IPS-18c (cell line): ENCODE results near the gene MLEC.
"Not testable (repeated sequence)": the region's sequence is repeated elsewhere in the genome, so short reads cannot be mapped to it uniquely, and the experiment has no call there.

Experiments used
- H3K4me3 ChIP-seq: 2 replicates; pipeline ENCODE4 v1.7.0; 2013; ENCODE audit warnings: low read depth, mild to moderate bottlenecking, low read length, moderate library complexity; ENCODE audit not compliant: insufficient read depth
- H3K9me3 ChIP-seq: one replicate; pipeline ENCODE4 v1.6.1; 2013; ENCODE audit warnings: mild to moderate bottlenecking, low read length, moderate library complexity; ENCODE audit not compliant: control insufficient read depth, insufficient read depth

MLEC gene

DNA sequence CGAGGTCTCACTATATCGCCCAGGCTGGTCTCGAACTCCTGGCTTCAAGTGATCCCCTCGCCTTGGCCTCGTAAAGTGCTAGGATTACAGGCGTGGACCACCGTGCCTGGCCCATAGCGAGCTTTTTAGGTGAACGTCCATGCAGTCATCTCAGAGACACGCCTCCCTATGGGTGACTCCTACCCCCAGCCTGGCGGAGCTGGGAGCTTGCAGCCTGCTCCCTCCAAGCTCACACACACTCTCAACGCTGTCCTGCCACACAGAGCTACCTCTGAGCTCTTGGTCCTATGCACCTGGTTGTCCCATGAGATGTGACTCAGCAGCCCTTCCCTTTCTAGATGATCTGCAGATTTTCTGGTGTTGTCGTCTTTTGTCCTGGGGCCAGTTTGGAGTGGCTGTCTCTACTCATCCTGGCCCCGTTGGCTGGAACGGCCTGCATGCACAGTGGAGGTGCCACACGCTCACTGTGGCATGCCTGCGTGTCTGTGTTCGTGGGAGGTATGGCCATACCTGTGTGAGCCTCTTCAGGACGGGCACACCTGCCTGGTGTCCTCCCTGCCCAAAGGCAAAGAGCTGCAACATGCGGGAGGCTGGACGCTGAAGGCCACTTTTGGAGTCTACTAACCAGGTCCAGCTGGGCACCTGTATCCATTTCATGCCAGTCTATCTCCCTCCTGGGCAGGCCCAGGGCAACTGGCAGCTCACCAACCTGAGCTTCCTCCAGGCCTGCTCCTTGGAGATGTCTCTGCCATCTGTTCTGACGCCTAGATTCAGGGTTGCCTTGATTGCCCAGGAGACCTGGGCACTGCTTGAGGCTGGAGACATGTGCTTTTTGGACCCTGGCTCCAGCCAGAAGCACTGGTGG lies 28.4 kb upstream of the MLEC start:
- Histone ChIP-seq H3K4me3 (no peak overlapping the region), H3K9me3 (no peaks in the 10 kb centered on the region)

DNA sequence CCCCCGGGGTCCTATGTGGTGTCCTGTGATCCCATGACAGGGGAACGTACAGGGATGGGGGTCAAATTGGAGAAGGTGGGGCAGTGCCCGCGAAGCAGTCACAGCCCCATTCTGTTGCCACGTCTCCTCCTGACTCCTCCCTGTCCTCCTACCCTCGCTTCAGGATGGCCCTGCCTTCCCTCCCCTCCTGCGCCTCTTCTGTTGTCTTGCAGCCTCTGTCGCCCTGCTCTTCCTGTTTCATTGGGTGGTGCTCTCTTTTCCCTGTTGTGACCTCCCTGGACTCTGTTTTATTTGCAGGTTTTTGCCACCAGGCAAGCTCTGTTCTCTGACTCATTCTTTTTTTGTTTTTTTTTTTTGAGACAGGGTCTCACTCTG lies 27.8 kb upstream of the MLEC start:
- no peaks in the 10 kb centered on the region for H3K9me3 ChIP-seq
- no peak overlapping the region for H3K4me3 ChIP-seq

DNA sequence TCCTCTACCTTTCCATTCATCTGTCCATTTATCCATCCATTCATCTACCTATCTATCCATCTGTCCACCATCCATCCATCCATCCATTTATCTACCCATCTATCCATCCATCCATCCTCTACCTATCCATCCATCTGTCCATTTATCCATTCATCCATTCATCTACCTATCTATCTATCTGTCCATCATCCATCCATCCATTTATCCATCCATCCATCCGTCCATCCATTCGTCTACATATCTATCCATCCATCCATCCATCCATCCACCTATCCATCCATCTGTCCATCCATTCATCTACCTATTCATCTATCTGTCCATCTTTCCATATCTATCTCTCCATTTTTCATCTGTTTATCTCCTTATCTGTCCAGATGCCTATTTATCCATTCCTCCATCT lies 25.5 kb upstream of the MLEC start:
- H3K4me3 ChIP-seq: no peak overlapping the region
- no peaks in the 10 kb centered on the region for H3K9me3 ChIP-seq

DNA sequence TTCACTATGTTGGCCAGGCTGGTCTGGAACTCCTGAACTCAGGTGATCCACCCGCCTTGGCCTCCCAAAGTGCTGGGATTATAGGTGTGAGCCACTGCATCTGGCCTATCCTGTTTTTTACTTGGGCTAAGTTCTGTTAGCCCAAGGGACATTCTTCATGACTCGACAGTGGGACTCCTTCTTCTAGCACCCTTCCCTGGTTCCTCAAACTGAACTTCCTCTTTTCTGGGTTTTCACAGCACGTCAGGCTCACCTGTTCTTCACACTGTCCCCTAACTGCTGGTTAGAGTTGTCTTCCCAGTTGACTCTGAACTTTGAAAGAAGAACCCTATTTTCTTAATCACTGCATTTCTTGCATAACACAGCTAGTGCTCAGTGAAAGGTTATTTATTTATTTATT lies 24.1 kb upstream of the MLEC start:
- H3K4me3 ChIP-seq: no peak overlapping the region
- H3K9me3 ChIP-seq: no peaks in the 10 kb centered on the region

DNA sequence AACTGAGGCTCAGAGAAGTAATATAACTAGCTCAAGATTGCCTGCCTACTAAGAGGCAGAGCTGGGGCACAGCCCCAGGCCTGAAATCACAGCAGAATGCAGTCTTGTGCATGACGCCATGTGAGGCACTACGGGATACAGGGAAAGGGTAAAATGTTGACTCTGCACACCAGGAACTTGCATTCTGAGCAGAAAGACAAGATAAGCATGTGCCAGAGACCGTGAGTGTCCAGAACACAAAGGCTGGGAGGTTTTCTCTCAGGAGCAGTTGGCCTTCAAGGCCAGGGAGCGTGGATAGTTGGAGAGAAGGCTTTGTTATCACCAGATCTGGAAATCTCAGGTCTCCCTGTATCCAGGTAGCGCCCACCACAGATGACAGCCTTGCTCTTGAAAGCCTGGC lies 23.2 kb upstream of the MLEC start:
- Histone ChIP-seq H3K9me3 (no peaks in the 10 kb centered on the region), H3K4me3 (no peak overlapping the region)

DNA sequence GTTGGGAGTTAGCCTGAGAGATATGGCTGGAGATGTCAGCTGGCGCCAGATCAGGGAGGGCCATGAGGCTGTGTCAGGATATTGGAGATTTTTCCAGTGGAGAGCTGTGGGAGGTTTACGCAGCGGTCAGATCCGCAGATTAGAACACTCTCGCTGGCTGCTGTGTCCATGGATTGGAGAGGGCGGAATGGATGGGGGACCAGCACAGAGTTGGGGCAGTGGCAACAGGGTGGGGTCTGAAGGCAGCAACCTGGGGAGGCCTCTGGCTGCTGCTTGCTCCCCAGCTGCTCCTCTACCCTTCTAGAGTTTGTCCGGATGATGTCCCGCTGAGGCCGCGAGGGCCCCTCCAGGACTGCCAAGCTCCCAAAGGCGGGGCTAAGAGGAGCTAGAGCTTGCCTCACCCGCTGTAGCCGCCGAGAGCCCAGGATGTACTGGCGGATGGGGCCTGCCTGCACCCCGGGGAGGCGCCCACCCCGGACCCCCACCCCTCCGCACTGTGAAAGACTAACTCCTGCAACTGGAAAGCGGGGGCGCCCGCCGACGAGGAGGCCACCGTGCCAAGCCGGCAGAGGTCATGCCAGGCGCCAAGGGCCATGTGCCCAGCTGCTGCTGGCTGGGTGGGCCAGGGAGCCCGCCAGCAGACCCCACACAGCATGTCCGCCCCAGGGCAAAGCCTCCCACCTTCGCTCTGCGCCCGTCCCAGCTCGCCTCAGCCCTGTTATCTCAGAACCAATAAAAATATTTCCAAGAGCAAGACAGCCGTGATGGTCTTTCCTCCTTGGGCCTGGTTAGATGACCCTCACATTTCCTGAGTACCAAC lies 20.2 kb upstream of the MLEC start:
- no peak overlapping the region for H3K4me3 ChIP-seq
- H3K9me3 ChIP-seq: no peaks in the 10 kb centered on the region

DNA sequence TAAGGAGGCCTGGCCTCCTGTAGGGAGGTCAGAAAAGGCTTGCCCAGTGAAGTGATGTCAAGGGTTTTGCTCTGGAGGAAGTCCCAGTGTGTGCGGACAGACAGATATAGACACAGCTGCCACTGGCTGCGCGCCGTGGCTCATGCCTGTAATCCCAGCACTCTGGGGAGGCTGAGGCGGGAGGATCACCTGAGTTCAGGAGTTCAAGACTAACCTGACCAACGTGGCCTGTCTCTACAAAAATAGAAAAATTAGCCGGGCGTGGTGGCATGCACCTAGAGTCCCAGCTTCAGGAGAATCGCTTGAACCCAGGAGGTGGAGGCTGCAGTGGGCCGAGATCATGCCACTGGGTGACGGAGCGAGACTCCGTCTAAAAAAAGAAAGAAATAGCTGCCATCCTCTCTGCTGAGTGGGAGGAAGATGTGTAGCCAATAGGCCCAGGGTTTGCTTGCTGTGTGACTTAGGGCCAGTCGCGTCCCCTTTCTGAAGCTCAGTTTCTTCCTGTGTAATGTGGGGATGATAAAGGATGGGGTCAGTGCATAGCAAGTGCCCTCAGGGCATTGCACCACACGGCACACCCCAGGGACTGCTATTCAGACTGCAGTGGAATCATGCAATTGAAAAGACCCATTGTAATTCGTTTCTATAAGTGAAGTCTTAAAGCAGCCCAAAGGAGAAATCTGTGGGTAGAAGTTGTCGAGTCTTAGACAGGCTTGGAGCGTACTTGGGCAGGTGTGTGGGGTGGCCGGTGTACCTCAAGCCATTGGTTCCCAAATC lies 18.7 kb upstream of the MLEC start:
- Histone ChIP-seq H3K9me3 (no peaks in the 10 kb centered on the region), H3K4me3 (no peak overlapping the region)

DNA sequence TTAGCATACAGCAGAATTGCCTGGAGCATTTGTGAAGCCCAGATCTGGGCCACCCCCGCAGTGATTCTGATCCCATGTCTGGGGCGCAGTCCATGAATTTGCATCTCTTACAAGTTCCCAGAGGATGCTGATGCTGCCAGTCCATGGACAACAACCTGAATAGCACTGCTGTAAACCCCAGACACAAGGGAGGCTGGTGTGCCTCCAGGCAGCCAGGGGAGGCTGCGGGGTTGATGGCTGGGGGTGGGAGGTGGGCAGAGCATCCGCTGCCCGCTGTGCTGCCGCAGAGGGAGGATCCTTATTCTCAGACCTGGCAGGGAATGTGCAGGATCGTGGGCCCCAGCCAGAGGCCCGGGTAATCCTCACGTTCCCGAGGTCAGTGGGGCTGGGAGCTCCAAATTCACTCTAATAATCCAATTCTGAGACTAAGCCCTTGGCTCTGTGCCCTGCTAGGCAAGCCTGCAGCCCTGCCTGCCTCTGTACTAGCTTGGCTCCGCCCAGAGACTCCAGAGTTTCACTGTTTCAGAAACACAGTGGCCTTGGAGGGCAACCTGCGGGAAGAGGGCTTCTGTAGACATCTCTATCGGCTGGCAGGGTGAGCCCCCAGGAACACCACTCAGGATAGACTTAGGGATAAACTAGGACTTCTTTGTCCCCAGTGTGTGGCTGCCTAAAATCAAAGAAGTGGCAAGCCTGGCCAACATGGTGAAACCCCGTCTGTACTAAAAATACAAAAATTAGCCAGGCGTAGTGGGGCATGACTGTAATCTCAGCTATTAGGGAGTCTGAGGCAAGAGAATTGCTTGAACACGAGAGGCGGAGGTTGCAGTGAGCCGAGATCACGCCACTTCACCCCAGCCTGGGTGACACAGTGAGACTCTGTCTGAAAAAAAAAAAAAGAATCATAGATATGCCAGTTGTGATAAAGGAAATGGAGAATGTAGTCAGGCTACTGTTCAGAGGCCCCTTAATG lies 17.8 kb upstream of the MLEC start:
- Histone ChIP-seq H3K4me3 (no peak overlapping the region), H3K9me3 (no peaks in the 10 kb centered on the region)

DNA sequence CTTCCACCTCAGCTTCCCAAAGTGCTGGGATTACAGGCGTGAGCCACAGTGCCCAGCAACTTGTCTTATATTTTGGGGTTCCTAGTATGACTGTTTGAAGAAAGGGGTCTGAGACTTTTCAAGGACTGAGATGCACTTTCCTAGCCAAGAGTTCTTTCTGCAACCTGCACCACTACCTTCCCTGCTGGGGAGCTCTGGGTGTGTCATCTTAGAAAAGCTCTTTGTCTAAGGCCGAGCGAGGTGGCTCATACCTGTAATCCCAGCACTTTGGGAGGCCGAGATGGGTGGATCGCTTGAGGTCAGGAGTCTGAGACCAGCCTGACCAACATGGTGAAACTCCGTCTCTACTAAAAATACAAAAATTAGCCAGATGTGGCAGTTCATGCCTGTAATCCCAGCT lies 16.7 kb upstream of the MLEC start:
- H3K9me3 ChIP-seq, H3K4me3 ChIP-seq: not testable (repeated sequence)

DNA sequence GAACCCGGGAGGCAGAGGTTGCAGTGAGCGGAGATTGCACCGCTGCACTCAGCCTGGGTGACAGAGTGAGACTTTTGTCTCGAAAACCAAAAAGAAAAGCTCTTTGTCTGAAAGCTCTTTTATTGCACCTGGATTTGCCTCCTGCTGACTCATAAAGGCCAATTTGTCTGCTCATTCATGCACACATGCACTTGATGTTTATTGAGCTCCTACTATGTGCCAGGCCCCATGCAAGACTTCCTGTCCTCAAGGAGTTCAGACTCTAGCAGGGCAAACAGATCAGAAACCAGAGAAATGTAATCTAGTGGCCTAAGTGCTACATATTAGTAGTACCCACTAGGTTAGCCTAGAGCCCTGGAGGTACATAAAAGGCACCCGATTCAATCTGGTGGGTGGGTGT lies 16.3 kb upstream of the MLEC start:
- Histone ChIP-seq H3K4me3 (no peak overlapping the region), H3K9me3 (no peaks in the 10 kb centered on the region)

DNA sequence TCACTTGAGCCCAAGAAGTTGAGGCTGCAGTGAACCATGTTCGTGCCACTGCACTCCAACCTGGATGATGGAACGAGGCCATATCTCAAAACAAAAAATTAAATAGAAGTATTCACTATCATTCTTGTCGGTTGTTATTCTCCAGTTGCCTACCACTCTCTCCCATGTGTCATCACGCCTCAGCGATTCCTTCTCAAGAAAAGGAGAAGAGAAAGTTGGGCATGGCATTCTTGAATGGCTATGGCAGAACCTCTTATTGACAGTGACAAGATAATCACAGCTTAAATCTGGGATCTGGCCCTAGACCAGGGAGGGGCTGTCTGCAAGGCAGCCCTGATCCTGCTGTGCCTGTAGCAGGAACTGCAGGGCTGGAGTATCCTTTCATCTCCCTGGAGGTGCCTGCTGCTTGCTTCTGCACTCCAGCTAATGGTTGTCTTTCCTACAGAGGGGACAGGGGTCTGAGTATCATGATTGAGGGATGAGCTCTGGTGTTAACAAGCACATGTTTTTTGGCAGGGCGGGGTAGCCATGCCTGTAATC lies 12.8 kb upstream of the MLEC start:
- Histone ChIP-seq H3K4me3 (no peak overlapping the region), H3K9me3 (no peaks in the 10 kb centered on the region)

DNA sequence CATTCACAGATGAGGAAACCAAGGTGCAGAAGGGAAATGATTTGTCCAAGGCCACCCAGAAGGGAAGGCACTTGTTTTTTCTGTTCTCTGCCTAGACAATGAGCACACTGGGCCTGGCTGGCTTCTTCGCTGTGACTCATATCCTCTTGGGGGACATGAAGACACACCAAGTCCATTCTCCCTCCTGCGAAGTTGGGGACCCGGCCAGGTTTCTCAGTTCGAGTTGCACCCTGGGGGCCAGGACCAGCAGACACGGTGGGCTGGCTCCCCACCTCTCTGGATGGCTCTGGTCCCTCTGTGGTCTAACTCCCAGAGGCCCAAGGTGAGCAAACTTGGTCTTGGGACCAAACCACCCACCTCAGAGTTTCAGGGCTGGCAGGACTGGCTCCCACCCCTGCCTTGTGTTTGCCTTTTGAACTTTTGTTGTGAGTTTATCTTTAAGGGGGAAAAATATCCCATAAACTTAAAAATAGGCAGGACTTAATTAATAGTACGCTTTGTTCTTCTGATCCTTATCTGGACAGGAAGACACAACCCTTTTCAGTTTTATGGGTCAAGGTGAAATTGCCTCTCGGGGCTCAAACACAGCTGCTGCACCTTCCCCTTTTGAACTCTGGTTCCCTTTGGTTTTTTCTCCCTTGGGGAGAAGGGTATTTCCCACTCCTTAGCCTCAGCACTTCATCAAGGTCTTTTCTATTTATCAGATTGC lies 9.0 kb upstream of the MLEC start:
- no peak overlapping the region for H3K4me3 ChIP-seq

DNA sequence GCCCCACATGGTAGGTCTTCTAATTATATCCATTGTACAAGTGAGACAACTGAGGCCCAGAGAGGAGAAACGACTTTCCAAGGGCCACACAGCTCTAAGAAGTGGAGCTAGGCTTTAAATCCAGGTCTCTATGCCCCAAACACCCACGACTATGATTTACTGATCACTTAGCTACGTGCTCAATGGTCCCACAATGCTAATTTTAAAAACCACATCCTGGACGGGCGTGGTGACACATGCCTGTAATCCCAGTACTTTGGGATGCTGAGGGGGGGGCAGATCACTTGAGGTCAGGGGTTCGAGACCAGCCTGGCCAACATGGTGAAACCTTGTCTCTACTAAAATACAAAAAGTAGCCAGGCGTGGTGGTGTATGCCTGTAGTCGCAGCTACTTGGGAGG lies 8.4 kb upstream of the MLEC start:
- no peaks in the 10 kb centered on the region for H3K9me3 ChIP-seq
- H3K4me3 ChIP-seq: no peak overlapping the region

More for the DNA sequence above, 9.0 kb upstream of the MLEC start:
- no peaks in the 10 kb centered on the region for H3K9me3 ChIP-seq

DNA sequence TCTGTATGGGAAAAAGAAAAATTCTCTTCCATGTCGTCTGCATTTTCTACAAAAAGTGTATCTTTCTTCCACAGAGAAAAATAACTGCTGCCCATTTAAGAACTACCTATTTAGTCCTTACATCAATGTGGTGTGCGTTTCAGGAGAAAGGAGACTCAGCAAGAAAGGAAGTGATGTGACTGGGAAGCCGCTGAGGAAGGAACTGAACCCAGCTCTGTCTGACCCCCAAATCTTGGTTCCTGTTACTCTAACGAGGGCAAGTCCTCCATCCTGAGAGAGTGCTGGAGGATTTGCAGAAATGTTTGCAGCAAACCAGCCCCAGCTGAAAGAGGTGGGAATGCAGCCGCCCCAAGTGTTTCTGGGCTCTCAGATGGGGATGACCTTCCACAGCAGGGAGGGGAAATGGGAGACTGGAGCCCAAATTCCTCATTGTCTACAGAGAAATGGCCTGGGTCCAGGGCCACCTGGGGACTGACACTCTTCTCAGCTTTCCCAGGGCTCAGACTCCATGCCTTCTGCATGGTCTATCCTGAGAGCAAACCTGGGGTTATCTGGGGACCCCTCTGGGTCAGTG lies 6.7 kb upstream of the MLEC start:
- no peaks in the 10 kb centered on the region for H3K9me3 ChIP-seq
- H3K4me3 ChIP-seq: no peak overlapping the region

DNA sequence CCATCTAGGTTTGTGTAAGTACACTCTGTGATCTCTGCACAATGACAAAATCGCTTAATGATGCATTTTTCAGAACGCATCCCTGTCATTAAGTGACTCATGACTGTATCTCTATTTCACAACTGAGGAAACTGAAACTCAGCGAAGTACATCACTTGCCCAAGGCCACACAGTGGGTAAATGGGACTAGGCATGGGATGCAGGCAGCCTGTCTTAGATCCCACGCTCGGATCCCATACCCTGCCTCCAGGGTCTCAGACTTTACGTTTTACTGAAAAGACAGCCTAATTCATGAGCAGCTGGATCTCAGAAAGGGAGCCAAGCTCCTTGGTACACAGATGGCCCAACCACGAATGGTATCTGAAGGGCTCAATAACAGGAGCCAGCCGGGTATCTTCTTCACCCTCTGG lies 2.4 kb upstream of the MLEC start:
- H3K4me3 ChIP-seq: no peak overlapping the region

DNA sequence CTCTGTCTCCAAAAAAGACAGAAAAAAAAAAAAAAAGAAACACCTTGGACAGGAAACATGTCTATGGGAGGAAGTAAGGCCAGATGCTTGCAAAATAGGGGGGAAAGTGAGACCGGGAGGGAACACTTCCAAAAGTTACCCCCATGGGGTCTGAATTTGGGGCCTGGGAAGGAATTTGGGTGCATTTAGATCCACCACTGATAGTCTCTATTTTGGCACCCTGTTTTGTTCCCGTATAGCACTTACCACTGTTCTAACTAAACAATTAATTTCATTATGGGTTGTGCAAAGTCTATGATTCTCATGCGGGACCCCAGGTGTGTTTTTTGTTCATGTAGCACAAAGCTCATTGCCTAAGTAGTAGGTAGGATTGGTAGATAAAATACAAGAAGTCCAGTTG lies 1.4 kb upstream of the MLEC start:
- Histone ChIP-seq H3K9me3 (no peaks in the 10 kb centered on the region), H3K4me3 (peak overlapping the region; percentile 80; the same call in 1 of the 2 replicates)

More for the DNA sequence above, 2.4 kb upstream of the MLEC start:
- H3K9me3 ChIP-seq: no peaks in the 10 kb centered on the region
